Ascending aorta (tissue), 2 donors: ENCODE data around the gene PMAIP1. TPM values are rescaled to one million over a fixed set of nuclear protein-coding genes. Genes with fewer than 3 reads are reported as not detected.
"Not testable (repeated sequence)": the region's sequence is repeated elsewhere in the genome, so short reads cannot be mapped to it uniquely, and the experiment has no call there.

ENCODE experiments used
- DNase-seq, 2 donors: peaks; one replicate each; pipeline ENCODE4 v3.0.0-alpha.2; 2019; ENCODE audit warnings: low spot score in 2 of 2
- H3K27ac ChIP-seq, 2 donors: fragments of 200-600 bp; sonication (generic); one replicate each; pipeline ENCODE4 v1.5.1; 2016 to 2017; ENCODE audit warnings: mild to moderate bottlenecking in 1 of 2
- H3K27me3 ChIP-seq: fragments of 200-600 bp; sonication (generic); one replicate; pipeline ENCODE4 v1.5.1; 2017
- H3K36me3 ChIP-seq, 2 donors: fragments of 200-600 bp; sonication (generic); one replicate each; pipeline ENCODE4 v1.5.1; 2016
- H3K4me1 ChIP-seq, 2 donors: fragments of 200-600 bp; sonication (generic); one replicate each; pipeline ENCODE4 v1.5.1; 2016 to 2017; ENCODE audit warnings: mild to moderate bottlenecking in 1 of 2
- H3K4me3 ChIP-seq, 2 donors: fragments of 200-600 bp; sonication (generic); one replicate each; pipeline ENCODE4 v1.5.1; 2016 to 2017; ENCODE audit warnings: mild to moderate bottlenecking in 1 of 2
- H3K9me3 ChIP-seq, 2 donors: fragments of 200-600 bp; sonication (generic); one replicate each; pipeline ENCODE4 v1.5.1; 2016
- intact Hi-C: fragments of 100-400 bp; cut with DNase I; formaldehyde crosslinking; loops from one replicate; pipeline ENCODE4 v1.15.1; 2023
- total RNA-seq: library from RNA; depleted of rRNA; stranded (reverse); fragments of >200 nt; gene quantifications from one replicate; pipeline ENCODE4 v1.1.0, GENCODE V29; 2016
- TF ChIP-seq, protein P1 (sequence below), 3 experiments: fragments of 200-600 bp in 2 of 3; fragments of 450-650 bp in 1 of 3; sonication (generic) in 2 of 3; IDR thresholded peaks; one replicate each; pipeline ENCODE4 v1.5.1; 2016 to 2019; ENCODE audit warnings: antibody characterized with exemption in 3 of 3, mild to moderate bottlenecking in 1 of 3, moderate library complexity in 1 of 3

The PMAIP1 gene
- total RNA-seq, 1 donor from 2014 or later = not detected

- Histone ChIP-seq H3K4me3 (no peak overlapping the region), H3K9me3 (no peaks in the 10 kb centered on the region), H3K36me3 (no peaks in the 10 kb centered on the region), H3K27ac (no peak overlapping the region), H3K27me3 (no peaks in the 10 kb centered on the region), H3K4me1 (no peaks in the 10 kb centered on the region)
- intact Hi-C loops = no loop called here
- DNase-seq = no peak
- TF ChIP-seq, protein P1, sequence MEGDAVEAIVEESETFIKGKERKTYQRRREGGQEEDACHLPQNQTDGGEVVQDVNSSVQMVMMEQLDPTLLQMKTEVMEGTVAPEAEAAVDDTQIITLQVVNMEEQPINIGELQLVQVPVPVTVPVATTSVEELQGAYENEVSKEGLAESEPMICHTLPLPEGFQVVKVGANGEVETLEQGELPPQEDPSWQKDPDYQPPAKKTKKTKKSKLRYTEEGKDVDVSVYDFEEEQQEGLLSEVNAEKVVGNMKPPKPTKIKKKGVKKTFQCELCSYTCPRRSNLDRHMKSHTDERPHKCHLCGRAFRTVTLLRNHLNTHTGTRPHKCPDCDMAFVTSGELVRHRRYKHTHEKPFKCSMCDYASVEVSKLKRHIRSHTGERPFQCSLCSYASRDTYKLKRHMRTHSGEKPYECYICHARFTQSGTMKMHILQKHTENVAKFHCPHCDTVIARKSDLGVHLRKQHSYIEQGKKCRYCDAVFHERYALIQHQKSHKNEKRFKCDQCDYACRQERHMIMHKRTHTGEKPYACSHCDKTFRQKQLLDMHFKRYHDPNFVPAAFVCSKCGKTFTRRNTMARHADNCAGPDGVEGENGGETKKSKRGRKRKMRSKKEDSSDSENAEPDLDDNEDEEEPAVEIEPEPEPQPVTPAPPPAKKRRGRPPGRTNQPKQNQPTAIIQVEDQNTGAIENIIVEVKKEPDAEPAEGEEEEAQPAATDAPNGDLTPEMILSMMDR (IDR thresholded peaks at IDR 0.05) = no peak
These were observed 17.8 kb upstream of the PMAIP1 start for GRCh38 chr18:59881728-59882656.

- no peaks in the 10 kb centered on the region for H3K36me3 ChIP-seq
- intact Hi-C loops = no loop called here
- H3K4me1 ChIP-seq = no peaks in the 10 kb centered on the region
- H3K4me3 ChIP-seq = no peak overlapping the region
- no peaks in the 10 kb centered on the region for H3K27me3 ChIP-seq
- no peaks in the 10 kb centered on the region for H3K9me3 ChIP-seq
- DNase-seq = no peak
- TF ChIP-seq, protein P1 (IDR thresholded peaks at IDR 0.05) = no peak
- no peak overlapping the region for H3K27ac ChIP-seq
These were observed 15.4 kb upstream of the PMAIP1 start for GRCh38 chr18:59884351-59884750.

DNA sequence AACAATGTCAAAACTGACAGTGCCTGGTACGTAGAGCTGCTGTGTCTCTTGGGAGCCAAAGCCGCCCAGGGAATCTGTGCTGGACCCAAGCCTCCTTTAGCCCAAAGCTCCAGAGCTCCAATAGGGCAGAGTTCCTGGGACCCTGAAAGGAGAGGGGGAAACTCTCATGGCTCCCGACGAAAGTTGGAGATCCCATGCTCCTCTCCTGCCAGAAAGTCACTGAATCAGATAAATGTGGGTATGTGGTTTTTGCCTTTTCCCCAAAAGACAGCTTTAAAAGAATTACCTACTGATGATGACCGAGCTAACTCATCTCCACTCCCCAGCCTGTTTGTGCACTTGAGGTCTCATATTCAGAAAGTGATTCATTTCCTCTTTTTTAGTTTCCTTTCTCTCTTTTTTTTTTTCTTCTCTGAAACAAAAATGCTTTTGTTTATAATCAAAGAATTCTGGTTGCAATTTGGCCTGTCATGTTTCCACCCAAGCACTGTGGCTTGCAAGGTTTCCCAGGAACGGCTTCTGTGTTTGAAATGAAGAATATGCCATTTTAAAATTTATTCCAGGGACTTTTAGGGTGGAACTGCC lies 14.1 kb upstream of the PMAIP1 start:
- DNase-seq = no peak
- no peaks in the 10 kb centered on the region for H3K9me3 ChIP-seq
- H3K27ac ChIP-seq = no peak overlapping the region
- H3K27me3 ChIP-seq = no peaks in the 10 kb centered on the region
- TF ChIP-seq, protein P1 (IDR thresholded peaks at IDR 0.05) = no peak
- intact Hi-C loops = no loop called here
- no peaks in the 10 kb centered on the region for H3K36me3 ChIP-seq
- H3K4me3 ChIP-seq = no peak overlapping the region
- H3K4me1 ChIP-seq = no peaks in the 10 kb centered on the region

DNA sequence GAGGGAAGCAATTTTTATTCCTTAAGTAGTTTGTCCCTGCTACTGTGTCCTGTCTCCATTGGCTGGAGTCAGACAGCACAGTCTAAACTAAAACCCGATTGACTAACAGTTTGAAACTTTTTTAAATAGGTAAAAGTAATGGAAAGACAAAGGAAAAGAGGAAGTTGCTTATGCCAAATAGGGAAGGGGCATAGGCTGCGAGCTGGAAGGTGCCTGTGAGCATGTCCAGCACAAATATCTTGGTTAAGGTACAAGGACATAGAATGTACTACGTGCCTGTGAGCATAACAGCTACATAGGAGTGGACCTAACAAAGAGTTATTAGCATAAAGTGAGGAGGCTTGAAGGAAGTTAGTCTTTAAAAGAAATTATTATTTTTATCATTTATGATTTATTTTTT lies 13.4 kb upstream of the PMAIP1 start:
- H3K27me3 ChIP-seq, H3K9me3 ChIP-seq, H3K4me3 ChIP-seq, H3K36me3 ChIP-seq, DNase-seq, H3K4me1 ChIP-seq, intact Hi-C loops, H3K27ac ChIP-seq: not testable (repeated sequence)

- Histone ChIP-seq H3K27me3 (no peaks in the 10 kb centered on the region), H3K9me3 (no peaks in the 10 kb centered on the region), H3K27ac (no peak overlapping the region), H3K36me3 (no peaks in the 10 kb centered on the region), H3K4me1 (no peaks in the 10 kb centered on the region), H3K4me3 (no peak overlapping the region)
- no peak for DNase-seq
- TF ChIP-seq, protein P1 (IDR thresholded peaks at IDR 0.05) = no peak
- intact Hi-C loops = no loop called here
These were observed 7.7 kb upstream of the PMAIP1 start for GRCh38 chr18:59892123-59892522.

GRCh38 chr18:59893971-59894370 lies 5.8 kb upstream of the PMAIP1 start:
- no peak for DNase-seq
- TF ChIP-seq, protein P1 (IDR thresholded peaks at IDR 0.05) = no peak
- H3K9me3 ChIP-seq = no peaks in the 10 kb centered on the region
- no peak overlapping the region for H3K27ac ChIP-seq
- intact Hi-C loops = no loop called here
- H3K4me1 ChIP-seq = no peaks in the 10 kb centered on the region
- H3K36me3 ChIP-seq = no peaks in the 10 kb centered on the region
- H3K27me3 ChIP-seq = no peaks in the 10 kb centered on the region
- H3K4me3 ChIP-seq = no peak overlapping the region
